Activated T-cell treated with anti-CD3 and anti-CD28 coated beads, Interleukin-2, amount 50 U/mL, for 1 hour (primary cell): ENCODE results near the gene CRBN.

Source experiments
- DNase-seq: peaks from one replicate; pipeline ENCODE4 v3.0.0-alpha.2; 2020

The CRBN gene

GRCh38 chr3:3170998-3171397 lies 8.5 kb downstream of the CRBN start:
- DNase-seq = peak; percentile 33

GRCh38 chr3:3165650-3166049 lies 13.8 kb downstream of the CRBN start:
- no peak for DNase-seq

- no peak for DNase-seq
Observed at GRCh38 chr3:3165241-3165640, 14.2 kb downstream of the CRBN start.

GRCh38 chr3:3160826-3161225 lies 18.7 kb downstream of the CRBN start:
- DNase-seq = no peak

- no peak for DNase-seq
Observed at GRCh38 chr3:3157484-3157883, 22.0 kb downstream of the CRBN start.

GRCh38 chr3:3154879-3155610 lies 24.4 kb downstream of the CRBN start:
- DNase-seq = no peak

GRCh38 chr3:3151513-3151912 lies 28.0 kb downstream of the CRBN start:
- DNase-seq = no peak

GRCh38 chr3:3149560-3149959 lies 29.9 kb downstream of the CRBN start:
- no peak for DNase-seq

GRCh38 chr3:3145831-3146230 lies 33.7 kb downstream of the CRBN start:
- DNase-seq = no peak

GRCh38 chr3:3141939-3142338 lies 37.6 kb downstream of the CRBN start:
- no peak for DNase-seq

GRCh38 chr3:3137526-3137925 lies 42.0 kb downstream of the CRBN start:
- DNase-seq = no peak

GRCh38 chr3:3134750-3135448 lies 44.6 kb downstream of the CRBN start:
- no peak for DNase-seq

- no peak for DNase-seq
Observed at GRCh38 chr3:3133500-3133899, 46.0 kb downstream of the CRBN start.

GRCh38 chr3:3129579-3129978 lies 49.9 kb downstream of the CRBN start:
- DNase-seq = no peak

GRCh38 chr3:3127432-3128010 lies 52.0 kb downstream of the CRBN start:
- DNase-seq = peak; percentile 29

GRCh38 chr3:3126477-3127431 lies 52.7 kb downstream of the CRBN start, which contains the start of gene TRNT1:
TSS of gene TRNT1 (plus strand) at chr3:3126940. CDS start at chr3:3129041, 2,101 bp downstream.
- DNase-seq = peak; percentile 95

GRCh38 chr3:3125977-3126376 lies 53.5 kb downstream of the CRBN start:
- DNase-seq = no peak

- DNase-seq = no peak
Observed at GRCh38 chr3:3119393-3119851, 60.1 kb downstream of the CRBN start.

GRCh38 chr3:3117651-3118050 lies 61.8 kb downstream of the CRBN start:
- DNase-seq = no peak

GRCh38 chr3:3113042-3113709 lies 66.3 kb downstream of the CRBN start:
- no peak for DNase-seq

GRCh38 chr3:3110749-3111361 lies 68.6 kb downstream of the CRBN start:
- DNase-seq = no peak

- no peak for DNase-seq
Observed at GRCh38 chr3:3110299-3110630, 69.2 kb downstream of the CRBN start, which contains the start of gene IL5RA. TSS of gene IL5RA (minus strand) at chr3:3110374. CDS start at chr3:3104984, 5,390 bp downstream.
